Spinal cord (tissue), 4 donors: Measurements from ENCODE around the gene FN1. TPM values are rescaled to one million over a fixed set of nuclear protein-coding genes. Genes with fewer than 3 reads are reported as not detected.

Experiments used
- polyA plus RNA-seq, 2 donors: library from polyadenylated mRNA; unstranded; fragments of 120-200 nt; gene quantifications; one replicate each; pipeline ENCODE4 v1.2.1, GENCODE V29; 2013; ENCODE audit not compliant: insufficient read length in 2 of 2
- total RNA-seq, 2 donors: library from RNA; depleted of rRNA in 1 of 2; stranded (reverse); fragments of 120-200 nt in 1 of 2; fragments of >200 nt in 1 of 2; gene quantifications; one replicate each; pipeline versions ENCODE4 v1.2.3 to v1.2.4, GENCODE V29; 2013 to 2014

FN1 gene
- total and polyA plus RNA-seq, 4 donors: 281 to 1,973 (median 522) TPM

Other genes starting within 250 kb of the FN1 start
- gene ATIC, start 124.0 kb downstream of the FN1 start, total RNA-seq: 10 to 100 TPM; 28.6 to 33.0 TPM
- 10 to 100 TPM; 54.6 to 61.6 TPM for gene ATIC, start 124.0 kb downstream of the FN1 start, polyA plus RNA-seq